GM19099 (cell line): ENCODE results near the gene DSCAML1.

ENCODE experiments used
- POLR2A ChIP-seq: IDR thresholded peaks from 3 replicates; pipeline ENCODE4 v1.6.1; 2011; ENCODE audit warnings: low read depth; ENCODE audit not compliant: insufficient read length; ENCODE audit errors: extremely low read depth

Gene DSCAML1

GRCh38 chr11:117523680-117524079 is 273.3 kb downstream of the DSCAML1 start:
- no peak for TF ChIP-seq POLR2A

DNA sequence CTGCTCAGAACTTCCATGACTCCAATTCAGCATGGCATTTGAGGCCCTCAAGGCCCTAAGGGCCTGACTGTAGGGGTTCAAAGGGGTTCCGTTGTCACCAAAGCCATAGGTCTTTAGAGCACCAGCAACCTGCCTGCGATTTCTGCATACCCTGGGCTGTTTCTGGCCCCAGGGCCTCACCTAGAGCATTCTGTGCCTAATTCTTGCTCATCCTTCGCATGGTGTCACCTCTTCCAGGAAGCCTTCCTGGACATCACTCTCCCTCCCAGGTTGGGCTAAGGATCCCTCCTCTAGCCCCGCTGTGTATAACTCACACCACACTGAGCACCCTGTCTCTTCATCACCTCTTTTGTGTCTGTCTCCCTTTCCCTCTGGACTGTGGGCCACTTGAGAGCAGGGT is 275.0 kb downstream of the DSCAML1 start:
- TF ChIP-seq POLR2A: no peak

GRCh38 chr11:117520966-117521365 is 276.1 kb downstream of the DSCAML1 start:
- TF ChIP-seq POLR2A: no peak

DNA sequence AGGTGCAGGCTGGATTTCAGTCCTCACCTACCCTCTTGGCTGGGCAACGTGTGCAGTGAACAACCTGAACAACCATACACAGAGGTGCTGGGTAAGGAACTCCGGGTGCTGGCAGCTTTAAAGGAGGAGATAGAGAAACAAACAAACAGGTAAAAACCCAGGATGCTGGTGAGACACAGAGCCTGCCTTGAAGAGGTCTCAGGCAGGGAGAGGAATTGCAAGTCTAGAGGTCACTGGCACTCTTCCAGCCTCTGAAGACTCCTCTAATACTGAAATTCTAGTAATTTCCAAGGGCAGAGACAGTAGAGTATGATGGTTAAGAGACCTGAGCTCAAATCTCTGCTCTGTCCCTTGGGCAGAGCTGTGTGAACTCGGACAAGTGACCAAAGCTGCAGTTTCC is 276.8 kb downstream of the DSCAML1 start:
- TF ChIP-seq POLR2A: no peak

- no peak for TF ChIP-seq POLR2A
These were observed 277.4 kb downstream of the DSCAML1 start for GRCh38 chr11:117519590-117519989.

- no peak for TF ChIP-seq POLR2A
These were observed 277.8 kb downstream of the DSCAML1 start for GRCh38 chr11:117519170-117519569.

DNA sequence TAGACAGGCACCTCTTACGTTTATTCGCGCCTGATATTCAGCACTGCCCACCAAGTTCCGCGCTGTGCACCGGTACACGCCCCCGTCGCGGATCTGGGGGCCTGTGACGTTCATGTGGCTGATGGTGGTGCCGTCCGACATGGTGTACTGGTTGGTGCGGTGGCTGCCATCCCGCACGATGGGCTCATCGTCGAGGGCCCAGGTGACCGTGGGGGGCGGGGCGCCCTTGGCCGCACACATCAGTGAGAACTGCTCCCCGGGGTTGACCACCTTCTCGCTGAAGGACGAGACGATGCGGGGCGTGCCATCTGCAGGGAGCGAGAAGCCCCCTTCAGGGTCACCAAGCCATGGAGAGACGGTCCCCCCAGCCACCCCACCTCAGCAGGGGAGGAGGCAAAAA is 278.6 kb downstream of the DSCAML1 start:
- no peak for TF ChIP-seq POLR2A

DNA sequence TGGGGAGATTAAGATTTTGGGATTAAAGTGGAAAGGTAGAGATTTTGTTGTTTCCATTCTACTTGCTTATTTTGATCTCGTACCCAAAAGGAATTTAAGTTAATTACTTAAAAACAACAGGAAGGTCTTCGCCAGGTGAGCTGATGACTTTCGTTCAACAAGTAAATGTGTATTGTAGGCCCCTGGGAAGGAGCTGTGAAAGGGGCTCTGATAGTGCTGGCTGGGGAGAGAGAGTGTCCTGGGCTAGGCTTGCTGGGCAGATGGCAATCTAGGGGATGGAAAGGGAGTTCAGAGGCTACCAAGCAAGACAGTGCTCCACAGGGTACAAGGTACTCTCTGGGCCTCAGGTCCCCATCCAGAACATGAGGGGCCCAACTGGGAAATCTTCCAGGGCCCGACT is 279.9 kb downstream of the DSCAML1 start:
- no peak for TF ChIP-seq POLR2A

- TF ChIP-seq POLR2A: no peak
These were observed 280.9 kb downstream of the DSCAML1 start for GRCh38 chr11:117515892-117516787.

GRCh38 chr11:117514256-117514655 is 282.8 kb downstream of the DSCAML1 start:
- no peak for TF ChIP-seq POLR2A

GRCh38 chr11:117513666-117514065 is 283.4 kb downstream of the DSCAML1 start:
- no peak for TF ChIP-seq POLR2A

GRCh38 chr11:117511931-117512539 is 285.0 kb downstream of the DSCAML1 start:
- no peak for TF ChIP-seq POLR2A

- TF ChIP-seq POLR2A: no peak
These were observed 285.5 kb downstream of the DSCAML1 start for GRCh38 chr11:117511483-117511930.

DNA sequence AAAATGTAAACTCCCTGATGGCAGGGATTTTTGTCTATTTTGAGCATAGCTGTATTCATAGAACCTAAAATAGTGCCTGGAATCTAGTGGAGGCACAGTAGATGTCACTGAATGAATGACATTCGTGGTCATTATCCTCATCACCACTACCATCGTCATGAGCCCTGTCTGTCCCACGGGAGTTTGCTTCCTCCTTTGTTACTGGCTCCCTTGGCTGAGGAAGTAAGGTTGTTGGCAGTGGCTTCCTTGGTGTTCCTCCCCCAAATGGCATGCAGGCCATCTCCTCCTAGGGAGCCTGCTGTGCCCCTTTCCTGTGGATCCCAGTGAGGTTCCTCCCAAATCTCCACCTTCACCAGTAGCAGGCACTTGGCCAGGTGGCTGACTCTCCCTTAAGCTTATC is 286.4 kb downstream of the DSCAML1 start:
- no peak for TF ChIP-seq POLR2A

DNA sequence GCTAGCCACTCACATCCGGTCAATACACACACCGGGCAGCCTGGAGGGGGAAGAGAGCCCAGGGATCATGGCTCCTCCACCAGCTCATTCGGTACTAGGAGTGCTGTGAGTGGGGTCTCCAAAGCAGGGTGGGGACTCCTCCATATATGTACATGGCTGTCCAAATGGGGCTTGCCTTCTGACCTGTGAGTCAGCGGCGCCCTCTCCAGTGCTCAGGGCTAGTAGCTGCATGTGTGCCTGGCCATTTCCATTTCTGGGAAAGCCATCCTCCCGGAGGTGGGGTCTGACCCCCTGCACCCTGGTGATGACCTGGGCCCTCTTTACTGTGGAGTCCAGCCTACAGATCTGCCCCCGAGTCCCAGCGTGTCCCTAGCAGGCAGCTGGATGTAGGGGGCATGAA is 287.5 kb downstream of the DSCAML1 start:
- TF ChIP-seq POLR2A: no peak

- TF ChIP-seq POLR2A: no peak
These were observed 290.0 kb downstream of the DSCAML1 start for GRCh38 chr11:117506971-117507370.

GRCh38 chr11:117505285-117505970 is 291.6 kb downstream of the DSCAML1 start:
- TF ChIP-seq POLR2A: no peak

DNA sequence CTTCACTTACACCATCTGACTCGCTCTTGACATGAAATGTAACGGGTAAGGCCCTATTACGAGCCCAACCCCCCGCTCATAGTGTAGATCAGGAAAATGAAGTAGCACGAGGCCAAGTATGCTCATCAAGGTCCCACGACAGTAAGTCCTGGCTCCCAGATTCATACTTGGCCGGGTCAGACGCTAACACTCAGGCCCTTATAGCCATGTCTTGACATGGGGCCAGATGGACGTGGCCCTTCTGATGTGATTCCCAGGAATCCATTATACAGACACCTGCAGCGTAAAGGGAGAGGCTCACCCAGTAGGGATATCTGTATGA is 294.3 kb downstream of the DSCAML1 start:
- TF ChIP-seq POLR2A: no peak
